NCI-H146 treated with DMSO at 0.1 percent for 48 hours (cell line): Measurements from ENCODE around the gene CD84.
"Not testable (repeated sequence)": the region's sequence is repeated elsewhere in the genome, so short reads cannot be mapped to it uniquely, and the experiment has no call there.

Source experiments
- DNase-seq: peaks from one replicate; lab custom pipeline; 2025; ENCODE audit not compliant: unreplicated experiment; lab: John Stamatoyannopoulos, UW

CD84 gene

DNA sequence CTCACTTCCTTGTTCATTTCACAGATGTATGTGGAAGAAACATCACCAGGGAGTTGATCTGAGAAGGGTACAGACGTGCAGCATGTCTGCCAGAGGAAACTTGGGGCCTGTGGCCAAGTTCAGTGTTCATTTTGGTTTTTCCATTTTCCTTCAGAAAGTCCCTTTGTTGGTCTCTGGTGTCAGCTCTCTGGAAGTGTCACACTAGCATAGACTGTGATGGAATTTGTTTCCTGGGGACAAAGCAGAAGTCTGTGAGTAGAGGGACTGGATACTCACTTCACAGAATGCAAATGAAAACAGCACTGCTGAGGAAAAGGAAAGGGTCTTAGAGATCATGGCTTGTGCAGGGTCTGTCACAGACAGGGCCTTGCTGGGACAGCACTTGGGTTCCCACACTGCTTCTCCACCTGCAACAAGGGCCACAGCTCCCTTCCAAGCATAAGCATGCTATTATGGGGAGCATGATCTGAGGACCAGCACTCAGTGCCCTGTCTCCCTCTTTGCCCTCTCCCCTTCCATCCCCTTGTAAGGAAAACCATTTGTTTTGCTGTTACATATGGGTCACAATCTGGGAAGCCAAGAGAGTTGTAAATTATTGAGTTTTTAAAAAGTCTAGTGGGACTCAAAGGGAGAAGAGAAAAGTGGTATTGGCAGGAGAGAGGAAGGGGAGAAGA is 31.4 kb upstream of the CD84 start:
- DNase-seq = no peak

DNA sequence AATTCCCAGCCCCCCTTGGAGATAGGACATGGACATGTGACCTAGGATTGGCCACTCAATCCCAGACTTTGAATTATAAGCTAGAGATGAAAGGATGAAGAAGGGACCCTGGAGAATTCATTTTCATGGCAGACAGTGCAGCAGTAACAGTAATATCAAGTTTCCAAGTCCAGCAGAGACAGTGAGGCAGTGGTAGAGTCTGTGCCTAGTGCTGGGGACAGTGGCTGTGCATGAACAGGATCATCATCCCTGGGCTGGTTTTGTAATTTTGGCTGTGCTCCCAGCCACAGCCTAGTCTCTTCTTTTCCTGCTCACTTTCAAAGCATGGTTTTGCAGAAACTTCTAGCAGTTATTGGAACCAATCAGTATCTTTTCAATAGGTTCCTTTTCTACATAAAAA is 29.6 kb upstream of the CD84 start:
- no peak for DNase-seq

DNA sequence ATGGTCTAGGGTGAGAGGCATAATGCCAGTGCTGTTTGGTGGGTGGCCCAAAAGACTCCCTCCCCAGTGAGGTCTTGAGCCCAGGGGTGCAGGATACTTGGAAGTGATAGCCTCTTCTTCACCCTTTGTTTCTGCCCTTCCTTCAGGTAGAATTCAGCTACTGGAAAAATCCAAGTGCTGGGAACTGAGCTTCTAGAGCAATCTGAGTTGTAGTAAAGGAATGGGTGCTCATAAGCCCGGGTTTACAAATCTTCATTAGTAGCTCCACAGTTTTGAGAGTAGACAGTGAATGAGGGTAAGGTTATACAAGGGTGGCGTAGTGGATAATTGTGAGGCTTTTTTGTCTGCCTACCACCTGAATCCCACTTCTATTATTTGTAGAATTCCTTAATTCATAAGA is 29.2 kb upstream of the CD84 start:
- DNase-seq = no peak

DNA sequence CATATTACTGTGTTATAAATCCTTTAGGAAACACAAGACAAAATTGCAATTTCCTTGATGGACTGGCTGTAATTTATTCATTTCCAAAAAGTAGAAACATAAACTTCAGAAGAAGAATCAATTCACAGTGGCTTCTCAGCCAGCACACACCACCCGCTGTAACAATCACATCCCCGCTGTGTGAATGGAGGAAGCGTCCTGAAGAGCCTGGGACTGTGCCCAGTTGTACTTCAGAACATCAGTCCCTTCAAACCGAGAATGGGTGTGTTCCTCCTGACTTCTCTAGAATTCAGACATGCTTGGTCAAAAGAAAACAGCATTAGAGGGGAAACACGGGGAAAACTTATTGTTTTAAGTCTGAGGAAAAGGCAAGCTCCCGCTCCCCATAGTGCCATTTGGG is 28.8 kb upstream of the CD84 start:
- DNase-seq = no peak

DNA sequence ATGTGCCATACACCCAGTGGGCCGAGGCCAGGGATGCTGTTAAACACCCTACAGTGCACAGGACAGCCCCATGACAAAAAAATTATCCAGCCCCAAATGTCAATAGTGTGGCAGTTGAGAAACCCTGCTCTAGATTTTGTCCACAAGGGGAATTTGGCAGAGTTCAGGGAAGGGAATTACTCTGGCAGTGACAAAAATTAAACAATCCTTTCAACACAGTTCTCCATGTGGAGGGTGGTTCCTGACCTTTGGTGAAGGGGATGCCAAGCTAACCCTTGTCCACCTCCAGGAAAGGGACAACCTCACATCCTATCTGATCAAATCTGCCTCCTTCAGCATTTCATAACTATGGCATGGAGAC is 28.4 kb upstream of the CD84 start:
- DNase-seq = no peak

DNA sequence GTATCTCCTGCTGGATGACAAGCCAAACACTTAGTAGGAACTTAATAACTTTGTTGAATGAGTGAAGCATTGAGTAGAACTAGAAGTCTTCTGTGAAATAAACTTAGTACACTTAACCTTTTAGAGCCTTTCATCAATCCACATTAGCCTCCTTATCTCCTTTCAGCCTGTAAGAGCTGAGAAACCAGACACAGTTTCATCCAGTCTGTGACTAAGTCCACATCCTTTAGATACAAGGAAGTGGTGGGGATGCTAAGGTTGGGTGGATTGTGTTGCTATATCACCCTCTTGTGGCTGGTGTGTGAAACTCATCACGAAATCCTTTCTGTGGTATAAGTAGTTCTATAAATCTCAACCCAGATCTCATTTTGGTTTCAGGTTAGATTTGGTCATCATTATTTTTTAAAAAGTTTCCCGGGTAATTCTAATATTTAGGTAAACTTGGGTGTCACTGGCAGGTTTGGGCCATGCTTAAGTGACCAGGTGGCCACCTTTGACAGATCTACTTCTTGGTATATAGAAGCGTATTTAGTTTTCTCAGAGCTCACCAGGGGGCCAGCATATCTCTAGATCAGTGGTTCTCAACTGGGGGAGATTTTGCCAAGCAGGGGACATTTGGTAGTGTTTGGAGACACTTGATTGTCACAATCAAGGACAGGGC is 27.8 kb upstream of the CD84 start:
- no peak for DNase-seq

DNA sequence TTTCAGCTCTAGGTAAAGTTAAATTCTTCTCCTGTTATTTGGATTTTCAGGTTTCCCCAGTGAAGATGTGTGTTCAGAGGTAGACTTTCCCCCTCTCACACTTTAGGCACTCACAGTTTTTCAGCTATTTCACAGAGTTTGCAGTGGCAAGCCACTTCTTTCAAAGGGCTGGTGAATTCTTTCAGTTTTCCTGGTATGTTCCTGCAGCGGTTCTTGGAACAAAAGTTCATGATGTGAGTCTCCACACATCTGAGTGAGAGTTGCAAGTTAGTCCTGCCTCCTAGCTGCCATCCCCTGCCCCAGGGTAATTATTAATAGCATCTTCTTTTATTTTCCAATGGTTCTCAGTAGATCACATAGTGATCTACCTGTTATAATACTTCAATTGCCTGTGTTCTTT is 27.3 kb upstream of the CD84 start:
- DNase-seq = no peak

DNA sequence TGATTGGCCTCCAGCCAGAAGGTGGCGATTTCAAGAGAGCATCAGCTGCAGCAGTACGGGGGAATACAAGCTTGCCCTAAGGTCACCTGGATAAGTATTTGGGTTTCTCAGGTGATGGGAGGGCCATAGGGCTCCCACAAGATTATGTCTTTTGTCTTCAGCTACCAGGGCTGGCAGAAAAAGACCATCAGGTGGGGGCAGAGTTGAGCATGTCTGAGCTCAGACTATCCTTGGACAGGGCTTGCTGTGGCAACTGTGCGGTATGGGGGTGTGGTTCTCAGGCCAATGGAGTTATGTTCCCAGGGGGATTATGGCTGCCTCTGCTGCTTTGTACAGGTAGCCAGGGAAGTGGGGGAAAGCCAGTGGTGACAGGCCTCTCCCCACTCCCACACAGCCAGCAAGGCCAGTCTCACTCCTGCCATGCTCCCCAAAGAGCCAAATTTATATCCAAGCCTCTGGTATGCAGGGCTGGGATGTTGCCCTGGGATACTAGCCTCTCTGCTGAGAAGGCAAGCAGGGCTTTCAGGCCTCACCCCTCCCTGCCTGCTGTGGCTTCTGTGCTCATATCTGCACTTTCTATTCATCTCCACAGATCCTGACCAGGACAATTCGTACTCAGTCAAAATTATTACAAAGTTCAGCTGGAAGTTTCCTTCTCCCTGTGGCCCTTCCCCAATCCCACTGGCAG is 26.6 kb upstream of the CD84 start:
- no peak for DNase-seq

DNA sequence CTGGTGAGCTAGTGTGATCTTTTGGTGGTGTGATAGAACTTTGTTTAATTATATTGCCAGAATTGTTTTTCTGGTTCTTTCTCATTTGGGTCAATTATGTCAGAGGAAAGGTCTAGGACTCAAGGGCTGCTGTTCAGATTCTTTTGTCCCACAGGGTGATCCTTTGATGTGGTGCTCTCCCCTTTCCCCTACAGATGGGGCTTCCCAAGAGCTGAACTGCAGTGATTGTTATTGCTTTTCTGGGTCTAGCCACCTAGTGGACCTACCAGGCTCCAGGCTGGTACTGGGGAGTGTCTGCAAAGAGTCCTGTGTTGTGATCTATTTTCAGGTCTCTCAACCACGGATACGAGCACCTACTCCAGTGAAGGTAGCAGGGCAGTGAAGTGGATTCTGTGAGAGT is 25.9 kb upstream of the CD84 start:
- DNase-seq = no peak

DNA sequence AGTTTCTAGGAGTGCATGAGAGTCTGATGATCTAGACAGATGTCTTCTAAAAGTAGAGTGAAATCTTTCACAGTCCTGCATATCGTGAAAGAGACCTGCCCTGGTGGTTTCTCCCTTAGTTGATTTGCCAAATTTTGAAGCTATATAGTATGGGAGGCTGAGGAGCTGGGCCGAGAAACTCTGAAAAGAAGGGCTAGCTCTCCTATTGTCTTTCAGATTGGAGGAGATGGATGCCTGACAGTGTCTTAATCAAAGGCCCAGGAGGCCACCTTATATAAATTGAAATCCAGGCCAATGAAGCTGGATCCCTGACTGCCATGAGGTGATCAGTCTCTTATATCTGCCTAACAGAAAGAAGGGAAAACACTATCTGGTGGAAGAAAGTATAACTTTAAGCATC is 18.4 kb upstream of the CD84 start:
- no peak for DNase-seq

DNA sequence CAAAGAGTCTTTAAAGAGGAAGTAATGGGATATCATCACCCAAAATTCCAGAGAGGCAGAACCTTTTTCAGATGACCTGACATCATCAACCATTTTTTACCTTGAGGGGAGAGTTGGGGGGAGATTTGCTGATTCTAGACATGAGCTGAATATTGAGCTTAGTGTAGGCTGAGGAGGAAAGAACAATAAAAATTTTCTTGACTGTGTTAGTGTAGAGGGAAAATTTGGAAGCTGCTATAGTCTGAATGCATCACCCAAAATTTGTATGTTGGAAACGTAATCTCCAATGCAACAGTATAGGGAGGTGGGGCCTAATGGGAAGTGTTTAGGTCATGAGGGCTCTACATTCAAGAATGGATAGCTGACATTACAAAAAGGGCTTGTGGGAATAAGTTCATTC is 17.8 kb upstream of the CD84 start:
- DNase-seq = no peak

DNA sequence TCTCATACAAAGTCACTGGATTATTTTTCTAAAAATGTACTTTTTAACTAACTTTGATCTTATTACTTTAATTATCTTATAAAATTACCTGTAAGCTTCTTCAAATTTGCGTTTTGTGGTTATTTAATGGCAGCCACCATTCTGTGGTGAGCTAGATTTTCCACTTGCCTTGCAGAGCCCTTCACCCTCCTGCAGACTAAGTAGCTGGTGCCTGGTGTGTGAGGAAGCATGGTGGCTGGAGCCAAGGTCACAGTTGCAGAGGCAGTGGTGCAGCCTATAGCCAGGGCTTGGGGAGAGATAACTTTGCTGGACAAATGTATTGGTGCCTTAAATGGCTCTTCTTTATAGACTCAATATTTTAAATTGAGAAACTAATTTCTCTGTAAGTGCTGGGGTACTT is 11.2 kb upstream of the CD84 start:
- DNase-seq = no peak

DNA sequence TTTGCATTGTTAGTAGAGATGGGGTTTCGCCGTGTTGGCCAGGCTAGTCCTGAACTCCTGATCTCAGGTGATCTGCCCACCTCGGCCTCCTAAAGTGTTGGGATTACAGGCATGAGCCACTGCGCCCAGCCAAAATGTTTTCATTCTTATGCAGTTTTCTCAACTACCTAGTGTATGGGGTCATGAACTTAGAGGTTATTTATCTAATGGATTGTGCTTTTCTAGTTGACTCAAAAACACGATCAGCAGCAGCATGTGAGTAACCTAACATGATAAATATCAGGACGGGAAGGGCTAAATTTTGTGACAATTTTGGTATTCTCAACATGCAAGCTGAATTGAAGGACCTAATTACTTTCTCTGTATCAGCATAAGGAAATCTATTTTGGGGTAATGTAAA is 9.2 kb upstream of the CD84 start:
- DNase-seq = no peak

DNA sequence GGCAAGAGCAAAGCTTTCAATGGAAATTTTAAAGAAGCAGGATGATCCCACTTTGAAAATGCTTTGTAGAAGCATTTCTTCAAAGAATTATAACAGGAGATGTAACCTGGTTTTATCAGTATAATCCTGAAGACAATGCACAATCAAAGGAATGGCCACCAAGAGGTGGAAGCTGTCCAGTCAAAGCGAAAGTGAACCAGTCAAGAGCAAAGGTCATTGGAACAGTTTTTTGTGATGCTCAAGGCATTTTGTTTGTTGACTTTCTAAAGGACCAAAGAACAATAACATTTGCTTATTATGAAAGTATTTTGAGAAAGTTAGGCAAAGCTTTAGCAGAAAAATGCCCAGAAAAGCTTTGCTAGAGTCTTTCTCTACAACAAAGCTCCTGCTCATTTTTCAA is 5.5 kb upstream of the CD84 start:
- no peak for DNase-seq

DNA sequence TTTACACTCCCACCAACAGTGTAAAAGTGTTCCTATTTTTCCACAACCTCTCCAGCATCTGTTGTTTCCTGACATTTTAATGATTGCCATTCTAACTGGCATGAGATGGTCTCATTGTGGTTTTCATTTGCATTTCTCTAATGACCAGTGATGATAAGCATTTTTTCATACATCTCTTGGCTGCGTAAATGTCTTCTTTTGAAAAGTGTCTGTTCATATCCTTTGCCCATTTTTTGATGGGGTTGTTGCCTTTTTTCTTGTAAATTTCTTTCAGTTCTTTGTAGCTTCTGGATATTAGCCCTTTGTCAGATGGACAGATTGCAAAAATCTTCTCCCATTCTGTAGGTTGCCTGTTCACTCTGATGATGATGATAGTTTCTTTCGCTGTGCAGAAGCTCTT is 3.7 kb upstream of the CD84 start:
- DNase-seq = not testable (repeated sequence)

DNA sequence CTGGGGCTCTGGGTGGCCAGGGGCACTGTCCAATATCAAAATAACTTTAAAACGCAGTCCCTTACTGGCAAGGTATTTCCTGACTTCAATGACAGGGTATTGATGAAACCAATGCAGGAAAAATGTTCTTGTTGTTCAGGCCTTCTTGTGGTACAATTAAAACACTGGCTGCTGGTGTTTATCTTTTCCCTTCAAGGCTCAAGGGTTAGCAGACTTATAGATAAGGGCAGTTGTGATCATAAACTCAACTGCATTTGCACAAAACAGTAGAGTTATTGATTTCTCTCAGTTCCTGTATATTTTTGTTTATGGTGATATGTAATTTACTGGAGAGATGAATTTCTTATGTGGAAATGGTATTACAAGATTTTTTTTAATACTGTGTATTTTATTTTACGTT is 2.7 kb upstream of the CD84 start:
- no peak for DNase-seq

DNA sequence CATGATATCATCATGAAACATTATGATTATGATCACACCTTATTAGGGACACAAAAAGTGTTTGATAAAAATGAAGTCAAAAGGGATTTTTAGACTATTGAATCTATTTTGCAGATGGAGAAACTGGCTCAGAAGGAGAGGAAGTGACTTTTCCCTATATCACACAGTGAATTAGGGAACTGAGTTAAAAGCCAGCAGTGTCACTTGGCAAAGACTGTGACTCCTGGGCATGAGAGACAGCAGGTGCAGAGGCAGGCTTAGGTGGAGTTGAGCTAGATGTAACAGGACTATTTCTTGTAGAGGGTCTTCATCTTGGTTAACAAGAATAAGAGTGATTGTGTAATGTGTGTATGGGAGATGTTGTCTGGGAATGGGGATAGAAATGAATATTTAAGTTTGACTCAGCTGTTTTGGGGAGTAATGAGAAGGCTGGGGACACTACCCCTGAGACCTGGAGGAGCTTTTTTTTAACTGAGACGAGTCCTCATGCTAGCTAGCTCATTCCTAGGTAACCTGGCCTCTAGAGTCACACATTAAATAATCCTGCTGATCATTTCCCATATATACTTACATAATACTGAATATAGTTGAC is 1.0 kb upstream of the CD84 start:
- no peak for DNase-seq

DNA sequence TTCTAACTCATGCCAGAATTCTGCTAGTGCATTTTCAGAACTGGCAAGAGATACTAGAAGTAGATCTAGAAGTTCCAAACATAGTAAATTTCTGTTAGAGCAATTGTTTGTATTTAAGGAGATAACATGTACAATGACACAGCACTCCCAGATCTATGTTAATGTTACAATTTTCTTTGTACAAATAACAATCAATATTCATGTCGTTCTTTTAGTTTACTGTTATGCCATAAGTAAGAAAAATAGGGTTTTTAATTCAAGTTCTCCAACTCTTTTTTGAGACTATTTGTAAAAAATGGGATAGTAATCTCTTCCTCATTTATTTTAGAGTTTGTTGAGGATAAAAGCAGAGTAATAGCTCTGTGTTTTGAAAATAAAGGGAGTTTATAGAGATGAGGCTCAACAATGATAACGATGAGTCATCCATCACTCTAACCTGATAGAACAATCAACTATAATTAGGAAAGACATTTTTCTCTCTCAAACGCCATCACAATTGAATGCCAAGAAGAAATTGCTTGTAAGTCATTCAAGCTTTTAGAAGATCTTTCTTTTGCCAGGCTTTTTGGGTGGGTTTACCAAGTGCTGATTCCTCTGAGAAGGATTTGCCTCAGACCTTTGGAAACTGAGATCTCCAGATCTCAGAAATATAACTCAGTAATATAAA is 638 bp downstream of the CD84 start:
- no peak for DNase-seq

DNA sequence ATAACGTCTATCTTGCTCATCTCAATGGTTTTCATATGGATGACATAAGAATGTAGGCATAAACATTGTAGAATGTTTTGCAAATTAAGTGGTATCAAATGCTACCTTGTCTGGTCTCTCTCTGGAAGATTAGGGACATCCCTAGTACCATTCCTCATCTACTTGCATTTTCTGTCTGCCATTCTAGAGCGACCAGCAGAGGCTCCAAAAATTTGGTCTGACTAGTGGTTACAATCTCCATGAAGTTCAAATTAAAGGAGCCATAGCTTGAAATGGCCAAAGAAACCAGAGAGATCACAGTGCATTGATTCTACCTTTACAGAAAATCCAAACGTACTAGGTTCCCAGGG is 1.1 kb downstream of the CD84 start:
- no peak for DNase-seq

DNA sequence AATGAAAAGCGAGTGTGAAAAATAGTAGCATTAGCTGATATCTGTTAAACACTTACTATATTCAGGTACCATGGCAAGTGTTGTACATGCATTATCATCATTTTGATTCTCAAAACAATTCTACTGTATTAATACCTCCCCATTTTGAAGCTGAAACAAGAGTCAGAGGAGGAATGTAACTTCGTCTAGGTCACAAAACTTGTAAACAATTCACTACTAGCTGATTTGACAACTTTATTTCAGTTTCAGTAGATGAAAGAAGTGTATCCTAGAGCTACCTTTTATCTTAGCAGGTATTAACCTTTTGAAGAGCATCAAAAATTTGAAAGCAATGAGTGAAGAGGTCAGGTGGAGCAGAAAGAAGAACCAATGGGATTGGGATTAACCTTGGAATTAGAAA is 1.6 kb downstream of the CD84 start:
- no peak for DNase-seq

DNA sequence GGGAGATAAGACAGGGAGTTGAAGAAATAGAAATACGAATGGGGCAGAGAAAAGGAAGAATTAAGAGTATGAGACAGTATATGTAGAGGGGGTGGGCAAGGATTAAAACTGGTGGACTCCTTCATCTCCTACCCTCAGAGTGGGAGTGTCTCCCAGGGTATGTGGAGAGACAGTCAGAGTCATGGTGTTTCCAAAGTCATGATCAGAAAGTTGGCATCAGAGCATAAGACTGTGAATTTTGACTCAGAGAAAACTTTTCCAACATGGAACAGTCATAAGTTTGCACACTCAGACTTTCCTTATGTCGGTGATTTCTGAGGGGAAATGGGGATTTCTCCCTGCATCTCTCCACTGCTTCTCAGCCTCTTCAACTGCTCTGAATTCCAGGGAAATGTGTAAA is 2.4 kb downstream of the CD84 start:
- DNase-seq = no peak

DNA sequence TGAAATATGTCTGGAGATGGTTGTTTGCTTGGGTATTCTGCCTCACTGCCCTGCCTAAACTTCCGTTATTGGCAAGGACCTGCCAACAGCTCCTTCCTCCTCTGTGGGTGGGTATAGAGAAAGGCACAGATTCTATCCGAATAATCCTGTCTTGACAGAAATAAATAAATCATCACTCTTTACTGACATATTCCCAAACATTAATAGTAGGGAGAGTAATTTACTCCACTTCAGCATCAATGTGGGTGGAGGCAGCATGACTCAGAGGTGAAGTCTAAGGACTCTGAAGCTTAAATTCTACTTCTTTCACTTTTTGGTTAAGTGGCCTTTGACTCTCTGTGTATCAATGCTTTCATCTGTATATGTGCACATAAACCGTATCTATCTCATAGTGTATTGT is 2.9 kb downstream of the CD84 start:
- DNase-seq = no peak
